Superior temporal gyrus (tissue), 1 donor: ENCODE measurements around the gene GLIS1.
"Not testable (repeated sequence)": the region's sequence is repeated elsewhere in the genome, so short reads cannot be mapped to it uniquely, and the experiment has no call there.

ENCODE experiments used
- DNase-seq: peaks from one replicate; pipeline ENCODE4 v3.0.0-alpha.2; 2016; ENCODE audit errors: extremely low spot score

GLIS1 gene

DNA sequence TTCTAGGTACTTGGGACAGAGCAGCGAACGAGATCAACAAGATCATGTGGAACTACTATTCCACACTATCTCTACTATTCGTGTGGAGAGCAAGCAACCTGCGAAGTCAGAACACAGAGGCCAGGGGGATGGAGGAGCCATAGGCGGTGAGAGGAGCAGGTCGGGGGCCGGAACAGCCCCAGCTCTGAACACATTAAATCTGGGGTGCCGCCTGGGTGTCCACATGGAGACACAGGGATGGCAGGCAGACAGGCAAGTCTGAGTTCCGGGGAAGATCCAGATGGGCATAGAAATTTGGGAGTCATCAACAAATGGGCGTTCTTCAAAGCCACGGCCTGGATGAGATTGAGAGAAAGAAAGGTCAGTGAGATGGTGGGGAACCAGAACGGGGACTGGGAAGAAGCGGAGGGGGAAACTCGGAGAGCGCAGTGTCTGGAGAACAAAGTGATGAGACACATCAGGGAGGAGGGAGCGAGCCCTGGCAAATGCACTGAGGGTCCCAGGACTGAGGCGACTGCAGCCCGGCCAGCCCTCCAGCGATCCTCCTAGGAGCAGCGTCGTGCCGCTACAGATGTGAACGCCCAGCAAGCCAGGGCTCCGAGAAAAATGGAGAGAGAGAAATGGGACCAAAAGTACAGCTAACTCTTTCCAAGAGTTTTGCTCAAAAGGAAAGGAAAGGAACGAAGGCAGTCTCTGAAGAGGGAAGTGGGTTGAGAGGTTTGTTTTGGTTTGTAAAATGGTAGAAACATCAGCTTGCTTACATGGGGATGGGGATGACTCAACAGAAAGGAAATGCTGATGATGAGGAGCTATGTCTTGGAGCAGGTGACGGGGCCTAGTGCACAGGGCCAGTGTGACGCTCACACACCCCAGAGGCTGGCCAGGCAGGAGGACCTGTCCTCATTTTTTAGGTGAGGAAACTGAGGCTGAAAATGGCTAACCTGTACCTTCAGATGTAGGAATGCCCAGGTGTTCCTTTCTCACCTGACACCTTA is 84.5 kb downstream of the GLIS1 start:
- DNase-seq, result no peak

DNA sequence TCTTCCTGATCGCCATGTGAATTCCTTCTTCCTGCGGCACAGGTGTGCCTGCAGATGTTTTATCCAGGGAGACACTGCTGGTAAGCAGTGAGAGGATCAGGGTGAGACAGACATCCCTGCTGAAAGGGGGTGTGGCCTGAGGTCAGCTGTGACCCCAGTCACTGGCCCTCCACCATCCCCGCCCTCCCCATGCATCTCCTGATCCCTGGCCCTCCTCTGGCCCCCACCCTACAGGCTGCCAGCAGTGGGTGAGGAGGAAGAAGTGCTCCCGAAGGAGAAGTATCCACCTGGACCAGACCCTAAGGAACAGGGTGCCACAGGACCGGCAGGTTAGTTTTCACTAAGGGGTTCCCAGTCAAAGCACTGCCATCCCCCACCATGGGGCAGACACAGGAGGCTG is 85.3 kb downstream of the GLIS1 start:
- no peak for DNase-seq

DNA sequence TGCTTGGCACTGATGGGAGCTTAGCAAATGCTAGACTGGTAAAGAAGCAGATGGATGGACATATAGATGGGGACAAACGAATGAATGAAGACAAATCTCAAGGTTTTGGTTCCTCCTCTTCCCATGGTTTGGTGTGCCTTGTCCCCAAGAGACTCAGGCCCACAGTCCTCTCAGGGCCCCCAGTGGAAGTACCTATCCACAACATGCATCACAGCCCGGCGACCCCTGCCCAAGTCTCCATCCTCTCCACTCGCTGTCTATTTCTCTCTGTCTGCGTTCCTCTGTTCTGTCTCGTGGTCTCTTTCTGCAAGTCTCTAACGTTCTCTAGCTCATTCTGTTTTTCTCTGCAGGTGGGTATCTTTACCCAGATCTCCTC is 85.8 kb downstream of the GLIS1 start:
- DNase-seq, result no peak

DNA sequence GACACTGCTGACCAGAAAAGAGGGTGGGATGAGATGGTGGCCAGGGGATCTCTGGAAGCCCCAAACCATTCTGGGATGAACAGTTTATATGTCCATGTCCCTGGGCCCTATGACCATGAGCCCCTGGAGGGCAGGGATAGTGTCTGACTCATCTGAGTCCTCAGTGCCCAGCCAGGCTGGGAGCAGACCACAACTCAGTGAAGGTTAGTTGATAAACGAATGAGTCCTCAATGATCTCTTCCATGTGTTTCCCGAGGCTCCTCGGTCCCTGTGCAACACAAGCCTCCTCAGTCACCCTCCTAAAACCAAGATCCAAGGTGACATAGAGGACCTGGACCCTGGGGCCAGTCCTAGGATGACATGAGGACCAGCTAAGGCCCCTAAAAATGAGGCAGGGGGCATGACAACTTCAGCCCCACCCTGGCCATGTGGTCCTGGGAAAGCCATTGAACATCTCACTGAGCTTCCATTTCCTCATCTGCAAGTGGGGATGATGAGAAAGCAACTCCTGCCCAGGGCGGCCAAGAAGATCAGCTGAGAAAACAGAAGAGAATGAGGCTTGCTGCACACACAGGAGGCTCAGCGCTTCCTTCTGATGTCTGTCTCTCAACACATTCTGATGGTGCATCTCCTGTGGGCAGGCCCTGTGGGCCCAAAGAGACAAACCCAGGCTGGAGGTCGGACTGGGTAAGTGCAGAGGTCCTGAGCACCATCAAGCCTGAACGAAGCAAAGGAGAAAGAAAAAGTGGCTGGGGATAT is 86.3 kb downstream of the GLIS1 start:
- DNase-seq, result no peak

DNA sequence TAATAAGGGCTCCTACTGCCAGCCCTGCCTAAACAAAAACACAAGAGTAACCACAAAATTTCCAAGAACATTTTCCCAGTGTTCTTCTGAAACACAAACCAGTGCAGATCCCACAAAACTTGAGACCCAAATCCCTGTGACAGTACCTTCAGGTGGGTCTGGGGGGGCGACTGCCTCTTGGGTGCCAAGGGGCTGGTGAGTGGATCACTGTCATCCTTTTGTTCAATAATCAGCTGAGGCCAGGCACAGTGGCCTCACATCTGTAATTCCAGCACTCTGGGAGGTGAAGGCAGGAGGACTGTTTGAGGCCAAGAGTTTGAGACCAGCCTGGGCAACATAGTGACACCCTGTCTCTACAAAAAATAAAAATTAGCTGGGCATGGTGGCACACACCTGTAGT is 87.6 kb downstream of the GLIS1 start:
- DNase-seq, result no peak

DNA sequence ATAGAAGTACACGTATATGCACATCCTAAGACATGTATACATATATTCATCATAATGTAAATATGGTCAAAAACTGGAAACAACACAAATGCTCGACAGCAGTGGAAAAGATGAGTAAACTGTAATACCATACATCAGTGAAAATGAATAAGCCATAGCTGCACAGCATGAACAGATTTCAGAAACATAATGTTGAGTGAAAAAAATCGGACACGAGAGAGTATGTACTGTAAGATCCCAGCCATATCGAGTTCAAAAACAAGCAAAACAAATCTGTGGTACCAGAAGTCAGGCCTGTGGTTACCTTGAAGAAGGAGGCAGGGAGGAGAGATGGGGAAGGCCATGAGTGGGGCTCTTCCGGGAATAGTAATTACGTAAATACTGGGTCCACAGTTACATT is 90.4 kb downstream of the GLIS1 start:
- no peak for DNase-seq

DNA sequence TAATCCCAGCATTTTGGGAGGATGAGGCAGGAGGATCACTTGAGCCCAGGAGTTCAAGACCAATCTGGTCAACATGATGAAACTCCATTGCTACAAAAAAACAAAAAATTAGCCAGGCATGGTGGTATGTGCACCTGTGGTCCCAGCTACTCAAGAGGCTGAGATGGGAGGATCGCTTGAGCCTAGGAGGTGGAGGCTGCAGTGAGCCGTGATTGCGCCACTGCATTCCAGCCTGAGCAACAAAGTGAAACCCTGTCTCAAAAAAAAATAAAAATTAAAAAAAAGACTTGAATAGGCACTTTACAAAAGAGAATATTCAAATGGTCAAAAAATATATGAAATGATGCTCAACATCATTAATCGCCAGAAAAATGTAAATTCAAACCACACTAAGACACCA is 91.0 kb downstream of the GLIS1 start:
- DNase-seq, result not testable (repeated sequence)

DNA sequence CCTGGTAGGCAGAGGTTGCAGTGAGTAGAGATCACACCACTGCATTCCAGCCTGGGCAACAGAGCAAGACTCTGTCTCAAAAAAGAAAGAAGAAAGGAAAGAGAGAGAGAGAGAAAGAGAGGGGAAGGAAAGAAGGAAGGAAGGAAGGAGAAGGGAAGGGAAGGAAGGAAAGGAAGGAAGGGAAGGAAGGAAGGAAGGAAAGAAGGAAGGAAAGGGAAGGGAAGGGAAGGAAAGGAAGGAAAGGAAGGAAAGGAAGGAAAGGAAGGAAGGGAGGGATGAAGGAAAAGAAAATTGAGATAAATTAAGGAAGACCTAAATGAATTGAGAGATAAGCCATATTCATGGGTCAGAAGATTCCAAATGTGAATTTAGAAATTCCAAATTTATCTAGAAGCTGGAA is 92.2 kb downstream of the GLIS1 start:
- DNase-seq, result no peak

DNA sequence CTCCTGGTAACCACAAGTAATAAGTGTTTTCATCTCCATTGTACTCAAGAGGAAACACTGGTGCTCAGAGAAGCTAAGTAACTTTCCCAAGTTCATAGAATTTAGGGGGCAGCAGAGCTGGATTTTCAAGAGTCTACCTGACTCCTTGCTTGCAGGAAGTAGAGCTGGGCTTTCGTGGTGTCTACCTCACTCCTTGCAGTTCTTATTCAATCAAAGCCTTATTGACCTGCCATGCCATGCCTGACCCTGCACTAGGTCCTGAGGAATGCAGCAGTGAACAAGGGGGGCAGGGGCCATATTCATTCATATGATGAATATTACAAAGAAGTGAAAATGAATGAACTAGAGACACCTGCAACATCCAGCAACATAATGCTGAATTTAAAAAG is 93.3 kb downstream of the GLIS1 start:
- DNase-seq, result no peak

DNA sequence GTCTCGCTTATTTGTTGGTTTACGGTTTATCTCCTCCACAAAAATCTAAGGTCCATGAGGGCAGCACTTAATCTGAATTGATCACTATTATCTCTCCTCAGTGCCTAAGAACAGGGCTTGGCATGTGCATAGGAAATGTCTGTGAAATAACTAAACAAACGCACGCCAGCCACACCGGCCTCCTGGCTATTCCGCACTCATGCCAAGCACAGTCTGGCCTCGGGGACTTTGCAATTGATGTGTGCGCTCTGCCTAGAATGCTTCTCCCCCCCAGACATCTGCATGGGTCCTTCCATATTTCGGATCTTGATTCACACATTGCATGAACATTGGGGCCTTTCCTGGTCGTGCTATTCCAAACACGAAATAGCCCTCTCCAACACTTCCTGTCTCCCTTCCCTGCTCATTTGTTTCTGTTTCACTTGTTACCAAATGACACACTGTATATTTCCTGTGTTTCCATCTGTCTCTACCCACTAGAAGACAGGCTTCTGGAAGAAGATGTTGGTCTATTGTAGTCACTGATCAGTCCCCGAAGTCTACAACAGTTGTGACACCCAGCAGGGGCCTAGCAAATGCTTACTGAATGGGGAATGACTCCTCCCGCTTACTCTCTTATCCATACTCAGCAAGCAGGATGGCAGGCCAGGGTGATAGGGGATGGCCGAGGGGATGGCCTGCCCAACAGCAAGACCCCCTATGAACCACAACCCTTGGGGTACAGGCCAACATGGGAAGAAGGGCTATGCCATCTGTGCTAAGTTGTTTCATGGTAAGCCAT is 93.9 kb downstream of the GLIS1 start:
- DNase-seq, result no peak

DNA sequence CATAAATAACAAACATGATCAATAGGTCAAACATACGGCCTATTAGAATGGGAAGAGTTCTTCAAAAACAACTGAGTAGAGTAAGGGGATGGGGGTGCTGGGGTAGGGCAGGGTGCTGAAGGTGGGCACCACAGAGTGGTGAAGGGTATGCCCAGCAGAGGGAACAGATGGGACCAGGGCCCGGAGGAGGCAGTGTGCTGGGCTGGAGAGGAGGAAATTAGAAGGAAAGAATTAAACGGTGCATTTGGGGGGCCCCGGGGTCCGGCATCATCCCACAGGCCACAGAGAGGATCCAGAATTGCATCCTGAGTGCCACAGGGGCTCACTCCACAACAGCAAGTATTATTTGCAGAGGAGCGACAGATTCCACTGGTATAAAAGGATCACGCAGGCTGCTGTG is 94.5 kb downstream of the GLIS1 start:
- DNase-seq, result no peak

DNA sequence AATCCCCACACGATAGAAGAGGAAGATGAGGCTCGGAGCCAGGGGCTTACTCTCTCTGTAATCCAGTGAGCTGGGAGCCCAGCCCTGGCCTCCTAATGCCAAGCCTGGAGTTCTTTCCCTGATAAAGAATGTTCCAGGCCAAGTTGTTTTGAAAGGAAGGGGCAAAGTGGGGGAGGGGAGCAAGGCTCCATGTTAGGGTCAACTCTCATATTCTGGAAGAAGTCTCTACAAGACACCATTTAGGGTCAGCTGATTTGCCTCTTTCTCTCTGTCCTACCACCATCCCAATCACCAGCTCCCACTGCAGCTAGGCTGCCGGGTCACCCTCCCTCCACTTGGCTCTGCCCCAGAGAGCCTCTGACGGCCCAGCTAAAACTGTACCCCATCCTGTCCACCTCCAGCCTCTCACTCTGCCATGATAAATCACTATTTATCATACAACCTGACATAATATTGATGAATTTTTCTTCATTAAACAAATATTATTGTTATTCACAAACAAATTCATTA is 95.0 kb downstream of the GLIS1 start:
- DNase-seq, result no peak

DNA sequence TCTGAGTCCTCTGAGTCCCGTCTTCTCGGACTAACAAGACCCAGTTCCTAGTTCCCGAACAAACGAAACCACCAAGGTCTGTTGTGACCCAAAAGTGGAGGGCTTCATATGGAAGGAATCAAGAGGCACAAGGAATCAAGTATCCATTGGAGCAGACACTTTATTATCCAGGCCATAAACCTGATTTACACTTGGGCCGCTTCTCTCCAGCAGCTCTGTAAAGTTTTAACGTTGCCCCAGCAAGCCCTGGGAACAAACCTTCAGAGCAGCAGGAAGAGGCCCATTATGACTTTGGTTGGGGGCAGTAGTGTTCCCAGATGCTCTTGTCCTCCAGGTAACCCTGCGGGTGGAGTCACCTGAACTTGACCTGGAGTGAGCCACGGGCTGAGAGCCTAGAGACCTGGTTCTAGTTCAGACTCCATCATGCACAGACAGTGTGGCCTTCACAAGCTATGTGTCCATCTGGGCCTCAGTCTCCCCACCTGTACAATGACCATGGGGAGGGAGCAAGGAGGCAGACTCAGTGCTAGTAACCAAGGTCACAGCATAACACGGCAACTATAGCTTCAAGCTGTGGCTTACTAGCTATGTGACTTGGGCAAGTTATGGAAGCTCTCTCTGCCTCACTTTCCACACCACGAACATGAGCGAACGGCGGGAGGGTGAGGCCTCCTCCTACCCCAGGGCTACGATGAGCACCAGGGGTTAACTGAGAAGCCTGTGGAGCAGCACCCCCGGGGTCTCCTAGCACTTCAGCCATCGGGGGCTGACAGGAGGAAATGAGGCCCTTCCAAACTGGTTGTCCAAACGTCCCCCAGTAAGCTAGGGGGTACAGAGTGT is 95.7 kb downstream of the GLIS1 start:
- DNase-seq, result no peak

DNA sequence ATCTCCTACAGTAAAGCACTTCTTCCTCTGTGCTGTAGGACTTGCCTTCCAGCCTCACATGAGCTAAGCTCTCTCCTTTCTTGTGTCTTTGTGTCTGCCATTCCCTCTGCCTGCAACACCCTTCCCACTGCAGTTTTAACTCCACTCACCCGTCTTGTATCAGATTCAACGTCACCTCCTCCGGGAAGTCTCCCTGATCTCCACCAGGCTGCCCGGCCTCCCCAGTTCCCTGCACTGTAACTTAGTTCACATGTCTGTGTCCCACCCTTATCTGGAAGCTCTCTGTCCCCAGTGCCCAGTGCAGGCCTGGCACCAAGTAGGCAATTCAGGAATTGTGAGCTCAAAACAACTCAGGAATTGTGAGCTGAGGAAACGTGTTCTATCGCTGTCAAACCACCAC is 96.4 kb downstream of the GLIS1 start:
- no peak for DNase-seq

DNA sequence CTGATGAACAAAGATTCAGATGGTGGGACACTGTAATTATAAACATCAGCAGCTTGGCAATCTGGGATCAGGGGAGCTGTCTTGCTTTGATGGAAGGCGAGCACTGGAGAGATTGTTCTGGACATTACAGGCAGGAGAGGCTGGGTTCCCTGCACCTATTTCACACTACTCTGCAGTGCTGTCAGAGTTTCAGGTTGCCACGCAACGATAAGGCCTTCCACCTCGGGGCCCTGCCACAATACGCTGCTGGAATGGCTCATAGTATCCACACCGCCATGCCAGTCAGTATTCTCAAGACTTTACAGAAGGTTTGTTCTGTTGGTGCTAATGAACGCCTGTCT is 96.8 kb downstream of the GLIS1 start:
- no peak for DNase-seq

DNA sequence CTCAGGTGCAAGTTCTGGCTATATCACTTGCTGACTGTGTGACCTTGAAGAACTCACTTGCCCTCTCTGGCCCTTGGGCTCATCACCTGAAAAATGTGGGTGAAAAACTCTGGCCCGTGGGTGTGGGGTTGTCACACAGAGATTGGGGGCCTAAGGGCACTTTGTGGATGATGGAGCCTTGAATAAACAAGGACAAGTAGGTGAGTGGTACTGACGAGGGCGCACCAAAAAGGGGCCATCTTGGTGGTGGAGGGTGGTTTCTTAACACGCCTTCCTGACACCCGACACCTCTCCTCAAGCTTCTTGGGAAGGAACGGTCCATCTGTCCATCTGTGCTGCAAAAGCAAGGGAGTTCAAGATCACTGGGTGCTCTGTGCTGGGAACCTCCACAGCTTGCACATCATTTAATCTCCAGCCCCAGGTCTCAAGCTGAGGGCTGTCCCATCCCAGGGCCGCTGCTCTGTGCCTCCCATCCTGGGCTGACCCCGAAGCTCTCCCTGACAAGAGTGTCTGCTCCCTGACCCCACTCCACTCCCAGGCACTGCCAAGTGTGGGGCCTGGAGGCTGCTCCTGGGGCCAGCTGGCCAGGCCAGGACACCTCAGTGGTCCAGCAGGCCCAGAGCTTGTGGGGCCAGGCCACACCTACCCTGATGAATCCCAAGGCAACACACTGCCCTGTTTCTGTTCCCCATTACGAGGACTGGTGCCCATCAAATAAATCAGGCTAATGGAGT is 97.3 kb downstream of the GLIS1 start:
- no peak for DNase-seq

DNA sequence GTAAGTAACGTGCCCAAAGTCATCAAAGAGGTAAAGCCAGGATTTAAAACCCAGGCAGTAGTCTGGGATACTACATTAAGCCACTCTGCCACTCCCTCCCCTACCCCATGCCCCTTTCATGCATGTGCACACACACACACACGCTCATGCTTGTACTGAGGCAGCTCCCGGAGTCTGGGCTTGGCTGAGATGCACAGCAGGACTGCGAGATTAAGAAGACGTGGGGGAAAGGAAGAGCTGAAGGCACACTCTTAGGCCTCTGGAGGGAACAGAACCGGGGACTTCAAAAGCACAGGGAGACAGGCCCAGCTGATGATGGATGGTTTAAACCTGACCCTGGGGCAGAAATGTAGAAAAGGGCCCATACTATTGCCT is 98.3 kb downstream of the GLIS1 start:
- DNase-seq, result no peak

DNA sequence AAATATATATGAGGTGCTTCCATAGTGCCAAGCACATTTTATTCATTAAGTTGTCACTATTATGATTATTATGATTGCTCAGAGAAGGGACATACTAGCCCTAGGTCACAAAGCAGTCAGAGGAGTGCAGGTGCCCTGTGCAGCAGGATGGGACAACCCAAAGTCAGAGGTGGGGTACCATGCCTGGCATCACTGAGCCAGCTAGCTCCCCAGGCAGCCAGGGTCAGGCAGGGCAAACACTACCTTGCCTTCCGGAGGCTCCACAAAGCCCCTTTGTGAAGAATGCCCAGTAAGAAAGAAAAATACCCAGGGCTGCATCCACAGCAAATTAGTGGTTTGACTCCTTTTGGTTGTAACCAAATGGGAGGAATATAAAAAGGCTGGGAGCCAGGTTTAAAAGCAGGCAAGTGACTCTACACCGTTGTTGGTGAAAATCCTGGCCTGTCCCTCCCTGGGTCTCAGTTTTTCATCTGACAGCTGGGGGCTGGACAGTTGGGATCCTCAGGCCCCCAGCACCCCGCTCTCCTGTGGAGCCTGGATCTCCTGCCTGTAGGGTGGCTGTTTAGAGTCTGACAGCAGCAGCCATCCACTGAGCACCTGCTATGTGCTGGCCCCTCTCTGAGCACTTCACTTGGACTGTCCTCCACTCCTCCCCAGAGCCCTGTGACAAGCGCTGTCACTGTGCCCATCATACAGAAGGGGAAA is 98.8 kb downstream of the GLIS1 start:
- DNase-seq, result no peak

DNA sequence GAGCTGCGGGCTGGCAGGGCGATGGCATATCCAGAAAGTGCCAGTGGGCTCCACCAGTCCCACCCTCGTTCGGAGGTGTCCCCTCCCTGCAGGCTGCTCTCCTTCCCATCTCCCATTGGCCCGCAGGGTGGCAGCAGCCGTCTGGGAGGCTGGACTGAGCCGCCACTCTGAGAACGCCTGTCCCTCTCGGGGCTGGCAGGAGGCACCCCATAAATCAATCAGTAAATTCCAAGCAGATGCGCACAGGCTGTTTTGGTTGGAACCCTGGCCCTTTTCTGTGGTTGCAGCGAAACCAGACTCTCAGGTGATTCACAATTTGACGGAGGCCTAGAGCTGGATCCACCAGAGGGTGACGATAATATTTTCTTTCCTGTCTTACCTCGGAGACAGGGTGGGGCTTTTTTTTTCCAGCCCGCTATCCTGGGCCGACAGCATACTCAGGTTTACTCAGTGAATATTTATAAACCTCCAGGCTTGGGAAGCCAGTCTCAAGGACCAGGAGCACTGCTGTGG is 99.7 kb downstream of the GLIS1 start:
- no peak for DNase-seq
